Fibroblast of the aortic adventitia (primary cell): Measurements from ENCODE around the gene ZNF317. TPM values are rescaled to one million over a fixed set of nuclear protein-coding genes. Genes with fewer than 3 reads are reported as not detected.

Experiments
- DNase-seq: peaks from one replicate; pipeline ENCODE4 v3.0.0-alpha.2; 2010; ENCODE audit warnings: low read depth
- H3K4me3 ChIP-seq: 2 replicates; pipeline ENCODE4 v1.5.1; 2011; ENCODE audit warnings: low read depth, mild to moderate bottlenecking, control low read depth, low read length, moderate library complexity
- total RNA-seq: library from RNA; depleted of rRNA; stranded (reverse); fragments of >200 nt; gene quantifications from 2 replicates; pipeline ENCODE4 v1.2.3, GENCODE V29; 2012; ENCODE audit warnings: low replicate concordance
- TF ChIP-seq, protein P1 (sequence below): IDR thresholded peaks from 2 replicates; pipeline ENCODE4 v1.5.1; 2011; ENCODE audit warnings: mild to moderate bottlenecking, low read length, control low read depth, inconsistent platforms; ENCODE audit not compliant: insufficient read depth

Gene ZNF317
- total RNA-seq, 1 donor, result 18.9 TPM

DNA sequence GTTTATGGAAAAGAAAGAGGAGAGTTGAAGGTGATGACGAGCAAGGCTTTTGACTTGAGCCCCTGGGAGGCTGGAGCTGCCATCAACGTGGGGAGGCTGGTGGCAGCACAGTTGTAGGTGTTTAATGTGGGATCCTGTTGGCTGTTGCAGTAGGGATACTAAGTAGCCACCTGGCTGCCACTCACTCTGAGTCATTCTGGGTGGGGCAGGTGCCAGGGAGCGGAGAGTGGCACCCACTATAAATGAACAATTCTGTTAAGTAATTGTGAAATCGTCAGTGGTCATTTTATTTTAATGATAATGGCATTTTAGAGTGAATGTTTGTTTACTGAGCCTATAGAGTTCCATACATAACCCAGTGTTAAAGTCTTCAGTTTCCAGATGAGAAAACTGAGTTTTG, 9.8 kb downstream of the ZNF317 start:
- DNase-seq, result no peak
- no peak overlapping the region for H3K4me3 ChIP-seq
- TF ChIP-seq, protein P1, sequence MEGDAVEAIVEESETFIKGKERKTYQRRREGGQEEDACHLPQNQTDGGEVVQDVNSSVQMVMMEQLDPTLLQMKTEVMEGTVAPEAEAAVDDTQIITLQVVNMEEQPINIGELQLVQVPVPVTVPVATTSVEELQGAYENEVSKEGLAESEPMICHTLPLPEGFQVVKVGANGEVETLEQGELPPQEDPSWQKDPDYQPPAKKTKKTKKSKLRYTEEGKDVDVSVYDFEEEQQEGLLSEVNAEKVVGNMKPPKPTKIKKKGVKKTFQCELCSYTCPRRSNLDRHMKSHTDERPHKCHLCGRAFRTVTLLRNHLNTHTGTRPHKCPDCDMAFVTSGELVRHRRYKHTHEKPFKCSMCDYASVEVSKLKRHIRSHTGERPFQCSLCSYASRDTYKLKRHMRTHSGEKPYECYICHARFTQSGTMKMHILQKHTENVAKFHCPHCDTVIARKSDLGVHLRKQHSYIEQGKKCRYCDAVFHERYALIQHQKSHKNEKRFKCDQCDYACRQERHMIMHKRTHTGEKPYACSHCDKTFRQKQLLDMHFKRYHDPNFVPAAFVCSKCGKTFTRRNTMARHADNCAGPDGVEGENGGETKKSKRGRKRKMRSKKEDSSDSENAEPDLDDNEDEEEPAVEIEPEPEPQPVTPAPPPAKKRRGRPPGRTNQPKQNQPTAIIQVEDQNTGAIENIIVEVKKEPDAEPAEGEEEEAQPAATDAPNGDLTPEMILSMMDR, result no peak

- TF ChIP-seq, protein P1, result no peak
- no peak for DNase-seq
- H3K4me3 ChIP-seq, result no peak overlapping the region
These were observed 10.5 kb downstream of the ZNF317 start for GRCh38 chr19:9150650-9151049.

GRCh38 chr19:9151367-9151766, 11.2 kb downstream of the ZNF317 start:
- DNase-seq, result no peak
- no peak overlapping the region for H3K4me3 ChIP-seq
- TF ChIP-seq, protein P1, result no peak

- DNase-seq, result no peak
- H3K4me3 ChIP-seq, result no peak overlapping the region
- TF ChIP-seq, protein P1, result no peak
These were observed 15.4 kb downstream of the ZNF317 start for GRCh38 chr19:9155591-9155990.

GRCh38 chr19:9156304-9156703, 16.1 kb downstream of the ZNF317 start:
- no peak overlapping the region for H3K4me3 ChIP-seq
- TF ChIP-seq, protein P1, result no peak
- DNase-seq, result no peak

DNA sequence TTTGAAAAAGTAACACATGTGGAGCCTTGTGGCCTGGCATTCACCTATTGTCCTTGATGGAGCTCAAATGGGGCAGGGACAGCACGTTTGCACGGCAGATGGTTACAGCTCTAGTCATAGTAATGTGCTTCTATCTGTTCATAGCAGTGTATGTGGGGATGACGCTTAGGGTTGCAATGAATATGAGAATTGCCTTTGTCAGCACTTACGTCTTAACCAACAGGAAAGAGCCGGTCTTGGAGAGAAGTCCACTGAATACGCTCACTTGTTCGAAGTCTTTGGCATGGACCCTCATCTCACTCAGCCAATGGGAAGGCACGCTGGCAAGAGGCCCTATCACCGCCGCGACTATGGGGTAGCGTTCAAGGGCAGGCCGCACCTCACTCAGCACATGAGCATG, 19.7 kb downstream of the ZNF317 start:
- DNase-seq, result no peak

DNA sequence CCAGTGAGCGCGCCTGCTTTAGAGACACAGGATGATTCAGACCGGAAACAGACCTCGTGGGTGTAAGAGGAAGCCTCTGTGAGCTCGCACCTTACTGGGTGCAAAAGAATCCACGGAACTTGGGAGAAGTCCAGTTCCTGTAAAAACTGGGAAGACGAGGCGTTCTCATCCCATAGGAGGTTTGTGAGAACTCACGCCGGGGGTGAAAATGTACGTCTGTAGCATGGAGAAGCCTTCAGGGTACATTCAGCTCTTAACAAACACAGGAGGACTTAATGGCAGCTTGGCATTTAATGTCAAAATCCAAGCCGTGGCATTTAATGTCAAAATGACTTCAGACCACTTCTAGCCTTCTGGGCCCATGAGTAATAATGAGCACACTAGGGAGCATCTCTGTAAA, 21.2 kb downstream of the ZNF317 start:
- DNase-seq, result no peak

More for the DNA sequence above, 19.7 kb downstream of the ZNF317 start:
- TF ChIP-seq, protein P1, result no peak
- no peak overlapping the region for H3K4me3 ChIP-seq

More for the DNA sequence above, 21.2 kb downstream of the ZNF317 start:
- no peak overlapping the region for H3K4me3 ChIP-seq
- TF ChIP-seq, protein P1, result no peak
